Lower leg skin (tissue), 3 donors: ENCODE data around the gene ZBTB7C.

Source experiments
- CTCF ChIP-seq, 3 donors: fragments of 450-650 bp; IDR thresholded peaks; one replicate each; pipeline ENCODE4 v1.5.1; 2016; ENCODE audit warnings: antibody characterized with exemption in 3 of 3, mild to moderate bottlenecking in 3 of 3, moderate library complexity in 2 of 3
- POLR2A ChIP-seq, 2 donors: fragments of 450-650 bp; IDR thresholded peaks; one replicate each; pipeline ENCODE4 v1.6.1; 2016 to 2017; ENCODE audit warnings: antibody characterized with exemption in 2 of 2, mild to moderate bottlenecking in 1 of 2, moderate library complexity in 1 of 2

- TF ChIP-seq CTCF (IDR thresholded peaks at IDR 0.05): no peak
- no peak for TF ChIP-seq POLR2A (IDR thresholded peaks at IDR 0.05)
These were observed 114.1 kb downstream of the ZBTB7C start for GRCh38 chr18:48294899-48295585.
